GM23338 (cell line): ENCODE measurements around the gene MOB3B. TPM values are rescaled to one million over a fixed set of nuclear protein-coding genes. Genes with fewer than 3 reads are reported as not detected.

ENCODE experiments used
- ATAC-seq: fragments of 200-7000 bp; cut with Tn5 transposase; 3 replicates; pipeline ENCODE4 v1.9.1; 2020
- DNase-seq: peaks from one replicate; pipeline ENCODE4 v3.0.0-alpha.2; 2015; ENCODE audit warnings: low spot score
- H2AFZ ChIP-seq: fragments of 200-600 bp; sonication (generic); 2 replicates; pipeline ENCODE4 v1.8.0; 2016; ENCODE audit warnings: antibody characterized with exemption, mild to moderate bottlenecking, moderate library complexity
- H3F3A ChIP-seq: fragments of 200-600 bp; sonication (generic); replicated peaks from 2 replicates; pipeline ENCODE4 v1.8.0; 2017; ENCODE audit warnings: antibody characterized with exemption, mixed run types, low read depth
- H3K27ac ChIP-seq: fragments of 200-600 bp; sonication (generic); 2 replicates; pipeline ENCODE4 v1.6.1; 2016; ENCODE audit warnings: low read depth
- H3K27me3 ChIP-seq: fragments of 200-600 bp; sonication (generic); 2 replicates; pipeline ENCODE4 v1.8.0; 2016; ENCODE audit warnings: mild to moderate bottlenecking, mixed run types, moderate library complexity; ENCODE audit not compliant: insufficient read depth
- H3K36me3 ChIP-seq: fragments of 200-600 bp; sonication (generic); 2 replicates; pipeline ENCODE4 v1.8.0; 2016; ENCODE audit warnings: mild to moderate bottlenecking; ENCODE audit not compliant: insufficient read depth
- H3K4me1 ChIP-seq: fragments of 200-600 bp; sonication (generic); 2 replicates; pipeline ENCODE4 v1.8.0; 2016; ENCODE audit warnings: mild to moderate bottlenecking, moderate library complexity; ENCODE audit not compliant: insufficient read depth
- H3K4me2 ChIP-seq: fragments of 200-600 bp; sonication (generic); 2 replicates; pipeline ENCODE4 v1.7.1; 2017; ENCODE audit warnings: mixed run types
- H3K4me3 ChIP-seq: fragments of 200-600 bp; sonication (generic); 2 replicates; pipeline ENCODE4 v1.6.1; 2016; ENCODE audit warnings: mixed run types
- H3K79me2 ChIP-seq: fragments of 200-600 bp; sonication (generic); replicated peaks from 2 replicates; pipeline ENCODE4 v1.8.0; 2017; ENCODE audit warnings: mild to moderate bottlenecking; ENCODE audit not compliant: insufficient read depth
- H3K9me2 ChIP-seq: fragments of 200-600 bp; sonication (generic); 2 replicates; pipeline ENCODE4 v1.8.0; 2017; ENCODE audit not compliant: insufficient read depth
- H4K20me1 ChIP-seq: fragments of 200-600 bp; sonication (generic); replicated peaks from 2 replicates; pipeline ENCODE4 v1.8.0; 2017; ENCODE audit warnings: mild to moderate bottlenecking; ENCODE audit not compliant: insufficient read depth
- H3K27ac Mint-ChIP-seq: 2 replicates; pipeline ENCODE4 v1.8.0; 2020; ENCODE audit warnings: inconsistent platforms, mild to moderate bottlenecking, moderate library complexity, mixed read lengths
- H3K27me3 Mint-ChIP-seq: 3 replicates; pipeline ENCODE4 v1.8.0; 2022; ENCODE audit warnings: low read depth, mild to moderate bottlenecking, moderate library complexity, mixed read lengths, inconsistent platforms; ENCODE audit not compliant: insufficient read depth, poor library complexity
- H3K36me3 Mint-ChIP-seq: 3 replicates; pipeline ENCODE4 v1.8.0; 2021; ENCODE audit warnings: low read depth, mild to moderate bottlenecking, inconsistent platforms, moderate library complexity, mixed read lengths
- H3K4me1 Mint-ChIP-seq: 3 replicates; pipeline ENCODE4 v1.8.0; 2020; ENCODE audit warnings: mild to moderate bottlenecking, inconsistent platforms, mixed read lengths
- H3K4me3 Mint-ChIP-seq: 3 replicates; pipeline ENCODE4 v1.8.0; 2021; ENCODE audit warnings: moderate library complexity, mild to moderate bottlenecking, inconsistent platforms, mixed read lengths
- H3K9me3 Mint-ChIP-seq: 3 replicates; pipeline ENCODE4 v1.8.0; 2020; ENCODE audit warnings: moderate library complexity, mild to moderate bottlenecking, inconsistent platforms, mixed read lengths
- CREB1 ChIP-seq: fragments of 250-450 bp; sonication (Bioruptor Pico); IDR thresholded peaks from 2 replicates; pipeline ENCODE4 v1.5.0; 2020; ENCODE audit warnings: low read depth, mild to moderate bottlenecking, moderate library complexity
- NANOG ChIP-seq: IDR thresholded peaks from 2 replicates; pipeline ENCODE4 v1.6.1; 2016; ENCODE audit warnings: antibody characterized with exemption, borderline replicate concordance
- STAT1 ChIP-seq: IDR thresholded peaks from one replicate; pipeline ENCODE4 v1.6.1; 2016; ENCODE audit warnings: antibody characterized with exemption; ENCODE audit not compliant: unreplicated experiment
- ZNF114 ChIP-seq: fragments of 250-450 bp; sonication (Bioruptor Pico); IDR thresholded peaks from 2 replicates; pipeline ENCODE4 v1.5.0; 2020; ENCODE audit warnings: mild to moderate bottlenecking, moderate library complexity
- ZNF331 ChIP-seq: fragments of 250-450 bp; sonication (Bioruptor Pico); IDR thresholded peaks from 2 replicates; pipeline ENCODE4 v1.5.0; 2020; ENCODE audit warnings: low read depth, mild to moderate bottlenecking, moderate library complexity
- polyA plus RNA-seq: library from polyadenylated mRNA; unstranded; fragments of >200 nt; fragmentation: Nextera tagmentation; extraction: Ambion mirVana; gene quantifications from 2 replicates; pipeline ENCODE4 v1.2.1, GENCODE V29; 2016
- total RNA-seq: library from RNA; depleted of rRNA; stranded (reverse); fragments of >200 nt; shearing (Covaris generic); gene quantifications from 2 replicates; pipeline ENCODE4 v1.2.3, GENCODE V29; 2014
- TF ChIP-seq, protein P1 (sequence below): fragments of 250-450 bp; sonication (Bioruptor Pico); IDR thresholded peaks from 2 replicates; pipeline ENCODE4 v1.5.0; 2020; ENCODE audit warnings: mild to moderate bottlenecking, moderate library complexity
- TF ChIP-seq, protein P2 (sequence below): IDR thresholded peaks from 2 replicates; pipeline ENCODE4 v1.6.1; 2016; ENCODE audit warnings: antibody characterized with exemption

Gene MOB3B
- total and polyA plus RNA-seq, 2 experiments from 2014 or later, result 7.6 to 12.1 TPM

DNA sequence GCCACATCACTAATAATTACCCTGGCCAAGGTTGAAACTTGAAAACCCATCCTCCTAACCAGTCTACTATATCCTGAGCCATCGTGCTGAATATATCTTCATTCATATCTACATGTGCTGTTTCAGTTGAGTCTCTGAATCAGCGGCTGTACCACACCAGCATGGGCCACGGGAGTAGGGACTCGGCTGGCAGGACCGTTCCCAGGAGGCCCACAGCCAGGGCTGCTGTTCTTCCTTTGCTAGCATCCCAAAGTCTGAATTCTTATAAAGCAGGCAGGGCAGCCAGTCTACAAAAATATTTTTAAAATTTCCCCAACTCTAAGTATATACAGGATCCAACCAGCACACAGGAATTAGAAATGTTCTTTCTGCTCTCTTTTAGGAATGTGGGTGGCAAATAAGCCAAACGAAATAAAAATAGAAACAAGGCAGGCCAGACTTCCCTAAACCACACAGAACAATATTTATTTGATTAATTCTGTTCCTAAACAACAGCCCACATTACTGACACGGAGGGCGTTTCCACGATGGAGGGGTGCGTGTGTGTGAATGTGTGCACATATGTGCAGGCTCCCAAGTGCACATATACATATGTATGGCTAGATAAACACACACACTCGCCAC is 189.8 kb downstream of the MOB3B start (continued):
- TF ChIP-seq, protein P1, sequence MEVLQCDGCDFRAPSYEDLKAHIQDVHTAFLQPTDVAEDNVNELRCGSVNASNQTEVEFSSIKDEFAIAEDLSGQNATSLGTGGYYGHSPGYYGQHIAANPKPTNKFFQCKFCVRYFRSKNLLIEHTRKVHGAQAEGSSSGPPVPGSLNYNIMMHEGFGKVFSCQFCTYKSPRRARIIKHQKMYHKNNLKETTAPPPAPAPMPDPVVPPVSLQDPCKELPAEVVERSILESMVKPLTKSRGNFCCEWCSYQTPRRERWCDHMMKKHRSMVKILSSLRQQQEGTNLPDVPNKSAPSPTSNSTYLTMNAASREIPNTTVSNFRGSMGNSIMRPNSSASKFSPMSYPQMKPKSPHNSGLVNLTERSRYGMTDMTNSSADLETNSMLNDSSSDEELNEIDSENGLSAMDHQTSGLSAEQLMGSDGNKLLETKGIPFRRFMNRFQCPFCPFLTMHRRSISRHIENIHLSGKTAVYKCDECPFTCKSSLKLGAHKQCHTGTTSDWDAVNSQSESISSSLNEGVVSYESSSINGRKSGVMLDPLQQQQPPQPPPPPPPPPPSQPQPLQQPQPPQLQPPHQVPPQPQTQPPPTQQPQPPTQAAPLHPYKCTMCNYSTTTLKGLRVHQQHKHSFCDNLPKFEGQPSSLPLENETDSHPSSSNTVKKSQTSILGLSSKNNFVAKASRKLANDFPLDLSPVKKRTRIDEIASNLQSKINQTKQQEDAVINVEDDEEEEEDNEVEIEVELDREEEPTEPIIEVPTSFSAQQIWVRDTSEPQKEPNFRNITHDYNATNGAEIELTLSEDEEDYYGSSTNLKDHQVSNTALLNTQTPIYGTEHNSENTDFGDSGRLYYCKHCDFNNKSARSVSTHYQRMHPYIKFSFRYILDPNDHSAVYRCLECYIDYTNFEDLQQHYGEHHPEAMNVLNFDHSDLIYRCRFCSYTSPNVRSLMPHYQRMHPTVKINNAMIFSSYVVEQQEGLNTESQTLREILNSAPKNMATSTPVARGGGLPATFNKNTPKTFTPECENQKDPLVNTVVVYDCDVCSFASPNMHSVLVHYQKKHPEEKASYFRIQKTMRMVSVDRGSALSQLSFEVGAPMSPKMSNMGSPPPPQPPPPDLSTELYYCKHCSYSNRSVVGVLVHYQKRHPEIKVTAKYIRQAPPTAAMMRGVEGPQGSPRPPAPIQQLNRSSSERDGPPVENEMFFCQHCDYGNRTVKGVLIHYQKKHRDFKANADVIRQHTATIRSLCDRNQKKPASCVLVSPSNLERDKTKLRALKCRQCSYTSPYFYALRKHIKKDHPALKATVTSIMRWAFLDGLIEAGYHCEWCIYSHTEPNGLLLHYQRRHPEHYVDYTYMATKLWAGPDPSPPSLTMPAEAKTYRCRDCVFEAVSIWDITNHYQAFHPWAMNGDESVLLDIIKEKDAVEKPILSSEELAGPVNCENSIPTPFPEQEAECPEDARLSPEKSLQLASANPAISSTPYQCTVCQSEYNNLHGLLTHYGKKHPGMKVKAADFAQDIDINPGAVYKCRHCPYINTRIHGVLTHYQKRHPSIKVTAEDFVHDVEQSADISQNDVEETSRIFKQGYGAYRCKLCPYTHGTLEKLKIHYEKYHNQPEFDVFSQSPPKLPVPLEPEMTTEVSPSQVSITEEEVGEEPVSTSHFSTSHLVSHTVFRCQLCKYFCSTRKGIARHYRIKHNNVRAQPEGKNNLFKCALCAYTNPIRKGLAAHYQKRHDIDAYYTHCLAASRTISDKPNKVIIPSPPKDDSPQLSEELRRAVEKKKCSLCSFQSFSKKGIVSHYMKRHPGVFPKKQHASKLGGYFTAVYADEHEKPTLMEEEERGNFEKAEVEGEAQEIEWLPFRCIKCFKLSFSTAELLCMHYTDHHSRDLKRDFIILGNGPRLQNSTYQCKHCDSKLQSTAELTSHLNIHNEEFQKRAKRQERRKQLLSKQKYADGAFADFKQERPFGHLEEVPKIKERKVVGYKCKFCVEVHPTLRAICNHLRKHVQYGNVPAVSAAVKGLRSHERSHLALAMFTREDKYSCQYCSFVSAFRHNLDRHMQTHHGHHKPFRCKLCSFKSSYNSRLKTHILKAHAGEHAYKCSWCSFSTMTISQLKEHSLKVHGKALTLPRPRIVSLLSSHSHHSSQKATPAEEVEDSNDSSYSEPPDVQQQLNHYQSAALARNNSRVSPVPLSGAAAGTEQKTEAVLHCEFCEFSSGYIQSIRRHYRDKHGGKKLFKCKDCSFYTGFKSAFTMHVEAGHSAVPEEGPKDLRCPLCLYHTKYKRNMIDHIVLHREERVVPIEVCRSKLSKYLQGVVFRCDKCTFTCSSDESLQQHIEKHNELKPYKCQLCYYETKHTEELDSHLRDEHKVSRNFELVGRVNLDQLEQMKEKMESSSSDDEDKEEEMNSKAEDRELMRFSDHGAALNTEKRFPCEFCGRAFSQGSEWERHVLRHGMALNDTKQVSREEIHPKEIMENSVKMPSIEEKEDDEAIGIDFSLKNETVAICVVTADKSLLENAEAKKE (CRISPR knock-in tag), result no peak
- TF ChIP-seq, protein P2, sequence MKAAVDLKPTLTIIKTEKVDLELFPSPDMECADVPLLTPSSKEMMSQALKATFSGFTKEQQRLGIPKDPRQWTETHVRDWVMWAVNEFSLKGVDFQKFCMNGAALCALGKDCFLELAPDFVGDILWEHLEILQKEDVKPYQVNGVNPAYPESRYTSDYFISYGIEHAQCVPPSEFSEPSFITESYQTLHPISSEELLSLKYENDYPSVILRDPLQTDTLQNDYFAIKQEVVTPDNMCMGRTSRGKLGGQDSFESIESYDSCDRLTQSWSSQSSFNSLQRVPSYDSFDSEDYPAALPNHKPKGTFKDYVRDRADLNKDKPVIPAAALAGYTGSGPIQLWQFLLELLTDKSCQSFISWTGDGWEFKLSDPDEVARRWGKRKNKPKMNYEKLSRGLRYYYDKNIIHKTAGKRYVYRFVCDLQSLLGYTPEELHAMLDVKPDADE, result no peak
- no peak for TF ChIP-seq ZNF331

DNA sequence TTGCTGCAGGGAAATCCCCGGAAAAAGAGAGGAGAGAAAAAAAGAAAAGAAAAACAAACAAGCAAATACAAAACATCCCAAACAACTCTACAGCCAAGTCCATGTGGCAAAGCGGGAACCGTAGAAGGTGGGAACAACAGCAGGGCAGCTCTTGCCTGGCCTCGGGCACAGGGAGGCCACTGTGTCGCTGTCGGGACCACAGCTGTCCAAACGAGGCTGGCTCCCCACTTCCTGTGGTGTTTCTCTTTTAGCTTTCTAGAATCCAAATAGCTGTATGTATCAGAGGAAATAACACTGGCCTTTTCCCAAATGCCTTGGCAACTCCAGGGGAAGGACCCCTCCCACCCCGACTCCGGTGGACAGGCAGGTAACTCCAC is 191.1 kb downstream of the MOB3B start:
- ATAC-seq, result no peak
- H3K4me2 ChIP-seq, result no peak overlapping the region

More for the DNA sequence above, 191.1 kb downstream of the MOB3B start:
- Histone ChIP-seq H3K27ac (no peak overlapping the region), H3K27me3 (no peaks in the 10 kb centered on the region), H3K79me2 (no peaks in the 10 kb centered on the region), H3K36me3 (no peaks in the 10 kb centered on the region), H3K4me3 (no peak overlapping the region), H3K9me2 (no peaks in the 10 kb centered on the region), H2AFZ (no peak overlapping the region), H3F3A (no peaks in the 10 kb centered on the region), H3K4me1 (peaks cover 23% of the 10 kb centered on the region), H4K20me1 (no peaks in the 10 kb centered on the region)
- Mint-ChIP-seq H3K27me3 (peaks cover 1% of the 10 kb centered on the region), H3K4me3 (no peak overlapping the region), H3K4me1 (peaks cover 56% of the 10 kb centered on the region), H3K36me3 (peaks cover 23% of the 10 kb centered on the region), H3K27ac (no peak overlapping the region), H3K9me3 (peaks cover 11% of the 10 kb centered on the region; the same call in 2 of the 3 replicates)
- TF ChIP-seq NANOG, result no peak
- no peak for TF ChIP-seq CREB1 (CRISPR knock-in tag)
- TF ChIP-seq, protein P2, result no peak
- TF ChIP-seq ZNF114 (CRISPR knock-in tag), result no peak
- TF ChIP-seq STAT1, result no peak
- no peak for DNase-seq
